Activated CD4-positive, alpha-beta T cell treated with anti-CD3 and anti-CD28 coated beads, Interleukin-2, amount 10 ng/mL, durations not matched to agents 24 days and 14 days (primary cell): Measurements from ENCODE around the gene CPA4. TPM values are rescaled to one million over a fixed set of nuclear protein-coding genes. Genes with fewer than 3 reads are reported as not detected.
A peak's percentile ranks its signal among the peaks of the same experiment; 100 is the strongest.

Experiments used
- DNase-seq: peaks from one replicate; pipeline ENCODE4 v3.0.0; 2022
- H3K27ac Mint-ChIP-seq: one replicate; pipeline ENCODE4 v1.8.0; 2022; ENCODE audit warnings: mild to moderate bottlenecking, mixed read lengths
- H3K27me3 Mint-ChIP-seq: one replicate; pipeline ENCODE4 v1.8.0; 2022; ENCODE audit warnings: mixed read lengths
- H3K36me3 Mint-ChIP-seq: one replicate; pipeline ENCODE4 v1.8.0; 2022; ENCODE audit warnings: low read depth, mild to moderate bottlenecking, mixed read lengths
- H3K4me1 Mint-ChIP-seq: one replicate; pipeline ENCODE4 v1.8.0; 2021; ENCODE audit warnings: mixed read lengths
- H3K4me3 Mint-ChIP-seq: one replicate; pipeline ENCODE4 v1.8.0; 2022; ENCODE audit warnings: mild to moderate bottlenecking, moderate library complexity, mixed read lengths
- H3K9me3 Mint-ChIP-seq: one replicate; pipeline ENCODE4 v1.8.0; 2021; ENCODE audit warnings: mixed read lengths
- intact Hi-C: fragments of 100-400 bp; cut with micrococcal nuclease; formaldehyde crosslinking; loops from one replicate; pipeline ENCODE4 v1.15.1; 2023
- total RNA-seq: library from RNA; stranded (reverse); gene quantifications from 2 replicates; pipeline ENCODE4 v1.2.3, GENCODE V29; 2022

The CPA4 gene
- total RNA-seq, 1 donor from 2014 or later, result not detected

DNA sequence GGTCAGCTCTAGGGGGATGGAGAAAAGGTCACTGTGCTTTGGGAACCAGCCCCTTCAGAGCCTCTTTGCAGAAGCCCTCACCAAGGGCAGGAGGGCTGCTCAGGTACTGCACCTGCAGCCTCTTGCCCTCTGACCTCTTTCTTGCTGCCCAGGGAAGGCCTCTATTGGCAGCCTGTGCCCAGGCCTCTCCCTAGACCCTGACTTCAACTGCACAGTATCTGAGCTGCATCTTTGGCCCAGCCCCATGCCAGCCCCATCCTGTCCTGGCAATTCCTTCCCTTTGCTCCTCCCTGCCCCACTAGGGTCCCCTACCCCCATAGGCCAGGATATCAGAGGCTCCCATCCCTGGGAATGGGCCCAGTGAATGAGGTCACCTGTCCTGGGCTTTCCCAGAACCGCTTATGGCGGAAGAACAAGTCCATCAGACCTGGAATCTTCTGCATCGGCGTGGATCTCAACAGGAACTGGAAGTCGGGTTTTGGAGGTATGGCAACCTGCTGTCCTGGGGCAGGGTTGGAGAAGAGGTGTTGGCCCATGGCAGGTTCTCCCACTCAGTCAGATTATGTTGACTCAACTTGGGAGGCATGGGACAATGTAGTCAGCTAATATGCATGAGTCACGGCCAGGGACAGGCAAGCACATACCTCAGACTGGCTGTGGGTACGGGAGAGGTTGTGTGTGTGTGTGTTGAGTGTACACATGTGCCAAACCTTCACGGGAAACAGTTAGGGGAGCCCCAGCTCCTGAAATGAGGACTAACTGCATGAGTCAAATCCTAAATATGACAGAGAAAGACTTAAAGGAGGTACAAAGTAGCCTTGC lies 70.3 kb downstream of the CPA4 start:
- DNase-seq, result peak; percentile 60
- no peak overlapping the region for H3K27ac Mint-ChIP-seq
- peaks cover 18% of the 10 kb centered on the region for H3K4me1 Mint-ChIP-seq
- H3K27me3 Mint-ChIP-seq, result no peaks in the 10 kb centered on the region
- H3K4me3 Mint-ChIP-seq, result no peak overlapping the region
- peaks cover 5% of the 10 kb centered on the region for H3K9me3 Mint-ChIP-seq
- intact Hi-C loops, result loop anchor here (1.0 to 10.0 kb wide), 2 partner anchors 86 to 288 kb away; partner anchors contain the start of gene KLHDC10
- peaks cover under 1% of the 10 kb centered on the region for H3K36me3 Mint-ChIP-seq

DNA sequence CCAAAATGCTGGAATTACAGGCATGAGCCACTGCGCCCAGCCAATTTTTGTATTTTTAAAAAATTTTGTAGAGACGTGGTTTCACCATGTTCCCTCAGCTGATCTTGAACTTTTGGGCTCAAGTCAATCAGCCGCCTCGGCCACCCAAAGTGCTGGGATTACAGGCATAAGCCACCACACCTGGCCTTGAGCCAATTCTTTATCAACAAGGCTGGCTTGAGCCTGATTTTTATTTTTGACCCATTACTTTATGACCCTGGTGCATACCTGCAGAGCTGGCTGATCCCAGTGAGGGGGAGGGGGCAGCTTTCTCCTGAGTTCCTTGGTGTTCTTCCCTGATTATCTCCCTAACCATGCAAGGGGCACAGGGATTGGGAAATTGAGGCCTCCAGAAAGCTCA lies 71.5 kb downstream of the CPA4 start:
- H3K4me3 Mint-ChIP-seq, result no peak overlapping the region
- peaks cover 29% of the 10 kb centered on the region for H3K4me1 Mint-ChIP-seq
- H3K27ac Mint-ChIP-seq, result no peak overlapping the region
- no peaks in the 10 kb centered on the region for H3K27me3 Mint-ChIP-seq
- no peak for DNase-seq
- no peaks in the 10 kb centered on the region for H3K36me3 Mint-ChIP-seq
- peaks cover 5% of the 10 kb centered on the region for H3K9me3 Mint-ChIP-seq
- intact Hi-C loops, result loop anchor here (10.0 kb wide), 1 partner anchor 290 kb away; the partner anchor contains the start of gene KLHDC10

DNA sequence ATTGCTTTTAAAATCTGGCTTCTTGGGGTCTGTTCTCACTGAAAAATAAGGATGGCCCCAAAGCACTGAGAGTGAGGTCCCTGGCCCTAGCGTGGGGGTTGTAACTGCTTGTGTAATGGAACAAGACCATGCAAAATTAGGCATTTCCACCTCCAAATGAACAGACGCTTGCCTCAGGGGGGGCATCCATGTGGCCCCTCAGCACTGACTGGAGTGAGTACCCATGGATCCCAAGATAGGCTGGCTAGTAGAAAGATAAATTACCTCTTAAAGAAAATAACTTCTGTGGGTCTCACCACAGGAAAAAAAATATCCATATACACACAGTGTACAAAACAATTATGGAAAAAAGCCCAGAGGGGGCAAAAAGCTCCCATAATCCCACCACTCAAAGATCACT lies 72.1 kb downstream of the CPA4 start:
- Mint-ChIP-seq H3K36me3 (no peaks in the 10 kb centered on the region), H3K4me3 (no peak overlapping the region), H3K27me3 (no peaks in the 10 kb centered on the region), H3K4me1 (peaks cover 30% of the 10 kb centered on the region), H3K9me3 (peaks cover 5% of the 10 kb centered on the region), H3K27ac (peak overlapping the region; percentile 17)
- no peak for DNase-seq
- intact Hi-C loops, result loop anchor here (10.0 kb wide), 1 partner anchor 290 kb away; the partner anchor contains the start of gene KLHDC10

DNA sequence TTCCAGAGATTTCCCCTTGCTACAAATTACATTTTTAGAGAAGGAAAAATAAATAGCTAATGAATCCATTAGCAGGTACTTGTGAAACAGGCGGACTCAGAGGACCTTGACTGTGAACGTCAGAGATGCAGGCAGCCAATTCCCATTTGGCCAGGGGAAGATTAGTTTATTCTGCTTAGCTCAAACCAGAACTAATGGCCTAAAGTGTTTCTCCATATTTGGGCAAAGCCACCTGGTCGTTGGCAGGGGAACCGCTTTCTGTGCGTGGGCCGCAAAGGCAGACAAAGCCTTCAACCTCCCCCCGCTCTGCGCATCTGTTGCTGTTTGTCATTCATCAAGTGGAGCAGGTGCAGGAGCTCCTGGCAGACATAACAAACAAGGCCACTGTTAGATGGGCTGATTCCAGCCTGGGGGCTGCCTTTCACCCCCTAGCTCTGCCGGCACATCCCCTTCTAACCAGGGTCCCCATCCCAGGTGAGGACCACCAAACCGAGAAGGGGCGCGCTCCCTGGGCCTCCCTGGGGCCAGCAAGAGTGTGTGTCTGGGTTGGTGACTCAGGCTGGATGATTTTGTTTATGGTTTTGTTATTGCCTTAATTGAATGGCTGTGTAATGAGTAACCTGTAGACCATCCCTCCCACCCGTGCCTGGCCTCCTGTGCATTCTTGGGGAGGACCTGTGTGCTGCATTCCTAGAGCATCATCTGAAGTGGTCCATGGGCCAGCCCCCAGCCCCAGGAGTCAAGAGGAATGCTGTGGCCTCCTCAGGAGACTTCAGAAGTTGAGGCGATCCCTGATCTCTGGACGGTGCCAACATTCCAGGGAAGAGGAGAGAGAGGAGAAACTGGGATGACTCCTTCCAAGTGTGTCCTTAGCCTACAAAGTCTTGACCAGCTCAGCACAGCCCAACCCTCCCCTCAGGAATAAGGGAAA lies 72.8 kb downstream of the CPA4 start:
- Mint-ChIP-seq H3K27ac (peak overlapping the region; percentile 76), H3K4me1 (peaks cover 30% of the 10 kb centered on the region), H3K36me3 (no peaks in the 10 kb centered on the region), H3K4me3 (peak overlapping the region; percentile 45), H3K27me3 (no peaks in the 10 kb centered on the region), H3K9me3 (no peaks in the 10 kb centered on the region)
- no peak for DNase-seq
- intact Hi-C loops, result loop anchor here (10.0 kb wide), 1 partner anchor 291 kb away; the partner anchor contains the start of gene KLHDC10

DNA sequence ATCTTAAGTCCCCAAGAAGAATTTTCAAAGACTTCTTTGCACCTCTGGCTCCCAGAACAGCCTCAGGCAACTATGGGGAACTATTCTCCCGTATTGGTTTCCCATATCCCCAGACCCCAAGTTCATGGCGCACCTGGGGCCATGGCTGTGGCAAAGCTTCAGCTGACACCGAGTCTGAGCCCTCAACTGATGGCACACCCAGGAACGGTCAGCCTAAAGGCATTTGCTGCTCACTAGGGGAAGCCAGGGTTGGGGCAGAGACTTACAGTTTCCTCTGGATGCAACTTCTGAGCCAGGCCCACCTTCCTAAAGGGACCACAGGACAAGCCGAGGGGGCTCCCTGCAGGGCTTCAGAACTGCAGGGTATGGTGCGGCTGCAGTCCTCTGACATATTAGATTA lies 73.6 kb downstream of the CPA4 start:
- Mint-ChIP-seq H3K36me3 (no peaks in the 10 kb centered on the region), H3K27ac (peak overlapping the region; percentile 79), H3K9me3 (no peaks in the 10 kb centered on the region), H3K4me3 (peak overlapping the region; percentile 63), H3K4me1 (peaks cover 30% of the 10 kb centered on the region), H3K27me3 (no peaks in the 10 kb centered on the region)
- intact Hi-C loops, result loop anchor here (10.0 kb wide), 1 partner anchor 292 kb away; the partner anchor contains the start of gene KLHDC10
- DNase-seq, result no peak

DNA sequence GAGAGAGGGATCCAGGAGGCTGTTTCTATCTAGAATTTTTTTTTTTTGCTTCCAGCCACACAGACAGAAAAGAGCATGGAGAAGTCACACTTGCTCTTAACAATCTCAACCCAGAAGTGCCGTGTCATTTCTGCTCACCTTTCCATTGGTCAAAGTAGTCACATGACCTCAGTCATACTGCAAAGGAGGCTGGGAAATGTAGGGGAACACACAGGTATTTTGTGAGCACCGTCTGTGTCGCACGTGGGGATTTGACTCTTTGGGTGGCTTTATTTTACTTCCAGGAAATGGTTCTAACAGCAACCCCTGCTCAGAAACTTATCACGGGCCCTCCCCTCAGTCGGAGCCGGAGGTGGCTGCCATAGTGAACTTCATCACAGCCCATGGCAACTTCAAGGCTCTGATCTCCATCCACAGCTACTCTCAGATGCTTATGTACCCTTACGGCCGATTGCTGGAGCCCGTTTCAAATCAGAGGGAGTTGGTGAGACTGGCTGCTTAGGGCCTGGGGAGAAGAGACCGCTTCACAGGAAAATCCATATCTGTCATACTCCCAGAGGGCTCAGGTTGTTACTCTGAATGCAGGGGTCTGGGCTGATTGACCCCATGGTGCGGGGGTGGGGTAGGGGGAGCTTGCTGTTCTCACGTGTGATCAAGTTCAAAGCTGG lies 74.3 kb downstream of the CPA4 start:
- intact Hi-C loops, result loop anchor here (10.0 kb wide), 1 partner anchor 292 kb away; the partner anchor contains the start of gene KLHDC10
- H3K36me3 Mint-ChIP-seq, result no peaks in the 10 kb centered on the region
- no peaks in the 10 kb centered on the region for H3K27me3 Mint-ChIP-seq
- peak; percentile 67 for DNase-seq
- peaks cover 30% of the 10 kb centered on the region for H3K4me1 Mint-ChIP-seq
- peak overlapping the region; percentile 63 for H3K4me3 Mint-ChIP-seq
- H3K27ac Mint-ChIP-seq, result peak overlapping the region; percentile 79
- no peaks in the 10 kb centered on the region for H3K9me3 Mint-ChIP-seq

DNA sequence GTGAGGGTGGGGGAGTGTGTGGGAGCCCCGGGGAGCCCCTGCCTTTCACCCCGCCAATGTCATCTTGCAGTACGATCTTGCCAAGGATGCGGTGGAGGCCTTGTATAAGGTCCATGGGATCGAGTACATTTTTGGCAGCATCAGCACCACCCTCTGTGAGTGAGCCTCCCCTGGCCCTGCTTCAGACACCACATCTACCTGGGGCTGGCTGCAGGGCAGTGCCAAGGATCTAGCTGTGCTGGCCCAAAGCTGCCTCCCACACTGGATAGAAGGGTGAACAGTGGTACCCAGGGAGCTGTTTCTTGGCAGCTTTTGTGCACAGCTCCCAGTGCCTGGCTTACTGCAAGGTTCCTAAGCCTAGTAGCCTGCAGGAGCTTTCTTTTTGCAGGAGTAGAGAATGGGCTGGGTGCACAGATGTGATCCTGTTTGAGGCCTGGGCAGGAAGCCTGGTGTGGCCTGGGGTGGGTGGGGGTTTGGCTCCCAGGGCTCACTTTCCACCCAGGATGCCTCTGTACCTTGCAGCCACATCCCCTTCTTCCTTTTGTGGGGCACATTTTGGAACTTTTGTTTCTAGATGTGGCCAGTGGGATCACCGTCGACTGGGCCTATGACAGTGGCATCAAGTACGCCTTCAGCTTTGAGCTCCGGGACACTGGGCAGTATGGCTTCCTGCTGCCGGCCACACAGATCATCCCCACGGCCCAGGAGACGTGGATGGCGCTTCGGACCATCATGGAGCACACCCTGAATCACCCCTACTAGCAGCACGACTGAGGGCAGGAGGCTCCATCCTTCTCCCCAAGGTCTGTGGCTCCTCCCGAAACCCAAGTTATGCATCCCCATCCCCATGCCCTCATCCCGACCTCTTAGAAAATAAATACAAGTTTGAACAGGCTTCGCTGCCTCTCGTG lies 75.1 kb downstream of the CPA4 start:
- DNase-seq, result no peak
- intact Hi-C loops, result loop anchor here (10.0 kb wide), 1 partner anchor 293 kb away; the partner anchor contains the start of gene KLHDC10
- Mint-ChIP-seq H3K4me1 (peaks cover 30% of the 10 kb centered on the region), H3K4me3 (no peak overlapping the region), H3K27me3 (no peaks in the 10 kb centered on the region), H3K27ac (no peak overlapping the region), H3K9me3 (no peaks in the 10 kb centered on the region), H3K36me3 (no peaks in the 10 kb centered on the region)

DNA sequence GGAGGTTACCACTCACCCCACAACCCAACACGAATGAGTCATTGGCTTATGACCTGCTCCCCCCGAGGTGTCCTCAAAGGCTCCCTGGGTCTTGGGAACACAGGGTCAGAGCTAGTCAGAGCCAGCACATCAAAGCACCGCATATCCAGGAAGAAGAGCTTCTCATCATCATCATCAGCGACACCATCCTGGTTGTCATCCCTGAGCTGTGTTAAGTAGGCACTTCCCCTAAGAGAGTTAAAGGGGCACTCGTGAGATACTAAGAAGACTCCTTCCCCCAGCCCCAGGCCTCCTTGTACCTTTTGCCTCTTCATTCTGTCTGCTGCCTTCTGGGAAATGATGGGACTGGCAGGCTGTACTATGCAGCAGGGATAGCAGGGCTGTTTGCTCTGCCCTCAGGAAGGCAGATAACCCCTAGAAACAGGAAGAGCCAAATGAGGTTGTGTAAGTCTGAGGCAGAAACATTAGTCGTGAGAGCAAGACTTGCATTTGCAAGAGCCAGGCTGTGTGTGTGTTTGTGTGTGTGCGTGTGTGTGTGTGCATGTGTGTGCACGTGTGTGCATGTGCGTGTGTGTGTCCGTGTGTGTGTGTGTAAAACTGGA lies 76.2 kb downstream of the CPA4 start:
- H3K9me3 Mint-ChIP-seq, result no peaks in the 10 kb centered on the region
- peak overlapping the region; percentile 48 for H3K27ac Mint-ChIP-seq

DNA sequence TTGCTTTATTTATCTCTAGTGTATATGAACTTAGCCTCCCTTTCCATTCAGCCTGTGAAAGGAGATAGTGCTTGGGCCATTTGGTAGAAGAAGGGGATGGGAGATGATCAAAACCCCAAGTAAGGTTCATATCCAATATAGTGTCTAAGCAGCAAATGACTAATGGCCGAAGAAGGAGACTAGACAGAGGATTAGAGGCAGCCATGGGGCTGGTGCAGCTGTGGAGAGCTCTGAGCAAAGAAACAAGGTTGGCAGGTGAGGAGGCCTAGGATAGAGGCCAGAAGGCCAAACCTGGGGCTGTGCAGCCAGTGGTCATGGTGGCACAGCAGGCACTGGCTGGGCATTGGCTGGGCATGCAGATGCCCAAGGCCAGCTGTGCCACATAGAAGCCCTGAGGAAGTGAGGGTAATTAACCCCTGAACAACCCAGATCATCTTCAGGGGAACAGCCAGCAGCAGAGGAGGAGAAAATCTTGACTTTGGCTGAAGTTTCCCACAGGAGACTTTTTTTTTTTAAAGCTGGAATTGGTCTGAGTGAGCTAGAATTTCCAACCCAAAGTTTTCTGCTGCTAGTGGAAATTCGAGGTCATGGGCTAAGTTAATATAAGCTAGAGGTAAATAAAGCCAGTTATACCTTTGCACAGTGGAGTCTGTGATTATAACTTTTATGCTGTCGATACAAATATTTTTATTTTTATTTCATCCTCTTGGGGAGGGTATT lies 77.0 kb downstream of the CPA4 start:
- intact Hi-C loops, result loop anchor here (10.0 kb wide), 1 partner anchor 295 kb away; the partner anchor contains the start of gene KLHDC10
- Mint-ChIP-seq H3K9me3 (no peaks in the 10 kb centered on the region), H3K4me1 (peaks cover 23% of the 10 kb centered on the region), H3K36me3 (no peaks in the 10 kb centered on the region), H3K27me3 (no peaks in the 10 kb centered on the region), H3K27ac (no peak overlapping the region), H3K4me3 (no peak overlapping the region)
- no peak for DNase-seq

More for the DNA sequence above, 76.2 kb downstream of the CPA4 start:
- H3K4me1 Mint-ChIP-seq, result peaks cover 23% of the 10 kb centered on the region
- H3K36me3 Mint-ChIP-seq, result no peaks in the 10 kb centered on the region
- intact Hi-C loops, result loop anchor here (10.0 kb wide), 1 partner anchor 294 kb away; the partner anchor contains the start of gene KLHDC10
- no peaks in the 10 kb centered on the region for H3K27me3 Mint-ChIP-seq
- peak overlapping the region; percentile 5 for H3K4me3 Mint-ChIP-seq
- peak; percentile 62 for DNase-seq

DNA sequence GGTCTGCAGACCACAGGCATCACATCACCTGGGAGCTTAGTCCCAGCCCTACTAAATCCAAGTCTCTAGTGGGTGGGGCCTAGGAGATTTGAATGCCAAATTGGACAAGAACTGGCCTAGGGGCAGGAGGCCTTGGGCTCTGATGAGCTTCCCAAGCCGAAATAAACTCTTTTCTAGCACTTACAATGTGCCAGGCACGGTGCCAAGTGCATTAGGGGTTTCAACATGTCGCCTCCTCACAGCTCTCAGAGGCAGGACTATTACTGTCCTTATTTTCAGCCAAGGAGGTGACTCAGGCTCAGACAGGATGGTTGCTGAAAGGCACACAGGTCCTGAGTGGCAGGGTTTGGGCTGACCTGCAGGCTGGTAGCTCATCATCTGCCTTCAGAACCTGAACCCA lies 78.1 kb downstream of the CPA4 start:
- Mint-ChIP-seq H3K27me3 (no peaks in the 10 kb centered on the region), H3K4me3 (no peak overlapping the region)
- intact Hi-C loops, result no loop called here

DNA sequence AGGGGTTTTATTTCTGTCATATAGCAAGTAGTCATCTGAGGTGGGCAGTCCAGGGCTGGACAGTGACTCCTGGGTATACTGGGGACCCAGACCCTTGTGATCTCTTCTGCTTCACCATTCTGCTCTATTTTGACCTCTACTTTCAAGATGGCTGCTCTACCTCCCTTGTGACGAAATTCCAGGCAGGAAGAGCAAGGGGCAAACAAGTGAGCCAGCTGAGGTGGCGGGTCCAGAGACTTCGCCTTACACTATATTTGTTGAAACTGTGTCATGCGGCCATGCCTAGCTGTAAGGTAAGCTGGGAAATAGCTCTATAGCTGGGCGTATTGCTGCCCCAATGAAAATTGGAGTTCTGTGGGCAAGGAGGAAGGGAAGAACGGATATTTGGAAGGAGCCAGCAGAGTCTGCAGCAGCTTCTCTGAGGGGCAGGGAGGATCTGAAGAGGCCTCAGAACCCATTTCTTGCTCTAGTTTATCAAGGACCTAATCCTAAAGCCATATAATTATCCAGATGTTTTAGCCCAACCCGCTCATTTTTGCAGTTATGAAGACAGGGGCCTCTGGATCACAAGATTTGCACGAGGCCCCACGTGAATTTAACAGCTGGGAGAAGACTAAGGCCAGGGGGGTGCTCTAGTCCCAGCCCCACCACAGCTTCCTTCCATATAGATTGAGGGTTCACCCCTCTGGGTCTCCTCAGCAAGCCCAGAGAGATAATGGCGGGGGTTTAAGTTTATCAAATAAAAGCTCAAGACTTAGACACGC lies 79.6 kb downstream of the CPA4 start:
- Mint-ChIP-seq H3K27ac (no peak overlapping the region), H3K27me3 (no peaks in the 10 kb centered on the region), H3K9me3 (no peaks in the 10 kb centered on the region), H3K4me3 (no peak overlapping the region), H3K36me3 (peaks cover 2% of the 10 kb centered on the region), H3K4me1 (peaks cover 12% of the 10 kb centered on the region)
- intact Hi-C loops, result no loop called here
- DNase-seq, result no peak

More for the DNA sequence above, 78.1 kb downstream of the CPA4 start:
- no peak overlapping the region for H3K27ac Mint-ChIP-seq
- peaks cover 23% of the 10 kb centered on the region for H3K4me1 Mint-ChIP-seq
- H3K9me3 Mint-ChIP-seq, result no peaks in the 10 kb centered on the region
- DNase-seq, result no peak
- no peaks in the 10 kb centered on the region for H3K36me3 Mint-ChIP-seq
